WERI-Rb-1 (cell line): Measurements from ENCODE around the gene ZP4.
"Not testable (repeated sequence)": the region's sequence is repeated elsewhere in the genome, so short reads cannot be mapped to it uniquely, and the experiment has no call there.

Source experiments
- DNase-seq: peaks from one replicate; pipeline ENCODE4 v3.0.0-alpha.2; 2020
- H3K27ac ChIP-seq: fragments of 250-450 bp; sonication (Bioruptor Pico); 2 replicates; pipeline ENCODE4 v1.5.1; 2020; ENCODE audit warnings: mild to moderate bottlenecking, moderate library complexity
- H3K27me3 ChIP-seq: fragments of 250-450 bp; sonication (Bioruptor Pico); 2 replicates; pipeline ENCODE4 v1.5.1; 2021; ENCODE audit warnings: mild to moderate bottlenecking, low read depth, moderate library complexity; ENCODE audit not compliant: insufficient read depth, severe bottlenecking
- H3K36me3 ChIP-seq: fragments of 250-450 bp; sonication (Bioruptor Pico); 2 replicates; pipeline ENCODE4 v1.5.1; 2020; ENCODE audit warnings: mild to moderate bottlenecking, moderate library complexity
- H3K4me3 ChIP-seq: 2 replicates; pipeline ENCODE4 v1.5.1; 2011; ENCODE audit warnings: low read depth, mild to moderate bottlenecking, control low read depth, low read length
- H3K9me3 ChIP-seq: fragments of 250-450 bp; sonication (Bioruptor Pico); 2 replicates; pipeline ENCODE4 v1.5.1; 2021; ENCODE audit warnings: mild to moderate bottlenecking, moderate library complexity; ENCODE audit not compliant: severe bottlenecking
- CTCF ChIP-seq: IDR thresholded peaks from 2 replicates; pipeline ENCODE4 v1.5.1; 2011; ENCODE audit warnings: low read depth, mild to moderate bottlenecking, control low read depth, inconsistent platforms, low read length

The ZP4 gene

GRCh38 chr1:237851210-237851845 lies 39.4 kb downstream of the ZP4 start:
- DNase-seq = peak; percentile 83

GRCh38 chr1:237843516-237843915 lies 47.2 kb downstream of the ZP4 start:
- not testable (repeated sequence) for H3K9me3 ChIP-seq, H3K4me3 ChIP-seq, H3K27ac ChIP-seq, H3K27me3 ChIP-seq, DNase-seq, H3K36me3 ChIP-seq

More at GRCh38 chr1:237851210-237851845, 39.4 kb downstream of the ZP4 start:
- Histone ChIP-seq H3K27ac (no peak overlapping the region), H3K9me3 (no peaks in the 10 kb centered on the region), H3K4me3 (no peak overlapping the region), H3K36me3 (no peaks in the 10 kb centered on the region), H3K27me3 (no peaks in the 10 kb centered on the region)
- peak; percentile 88 for TF ChIP-seq CTCF

GRCh38 chr1:237841485-237841884 lies 49.2 kb downstream of the ZP4 start:
- DNase-seq = no peak
- Histone ChIP-seq H3K27ac (no peak overlapping the region), H3K4me3 (no peak overlapping the region), H3K9me3 (peaks cover 6% of the 10 kb centered on the region), H3K27me3 (no peaks in the 10 kb centered on the region), H3K36me3 (no peaks in the 10 kb centered on the region)
- no peak for TF ChIP-seq CTCF

GRCh38 chr1:237838904-237839534 lies 51.7 kb downstream of the ZP4 start:
- DNase-seq = no peak
- H3K9me3 ChIP-seq = peaks cover 6% of the 10 kb centered on the region
- no peaks in the 10 kb centered on the region for H3K36me3 ChIP-seq
- H3K4me3 ChIP-seq = no peak overlapping the region
- H3K27ac ChIP-seq = no peak overlapping the region
- TF ChIP-seq CTCF = no peak
- no peaks in the 10 kb centered on the region for H3K27me3 ChIP-seq

- Histone ChIP-seq H3K4me3 (no peak overlapping the region), H3K27me3 (no peaks in the 10 kb centered on the region), H3K27ac (no peak overlapping the region), H3K9me3 (peaks cover 4% of the 10 kb centered on the region), H3K36me3 (no peaks in the 10 kb centered on the region)
- TF ChIP-seq CTCF = no peak
- no peak for DNase-seq
These were observed 52.4 kb downstream of the ZP4 start for GRCh38 chr1:237838320-237838719.

- Histone ChIP-seq H3K36me3 (no peaks in the 10 kb centered on the region), H3K27ac (no peak overlapping the region), H3K9me3 (no peaks in the 10 kb centered on the region), H3K4me3 (no peak overlapping the region), H3K27me3 (no peaks in the 10 kb centered on the region)
- no peak for DNase-seq
- no peak for TF ChIP-seq CTCF
These were observed 56.3 kb downstream of the ZP4 start for GRCh38 chr1:237834461-237834860.
